Measurements from ENCODE around the gene MS4A4E.

DNA sequence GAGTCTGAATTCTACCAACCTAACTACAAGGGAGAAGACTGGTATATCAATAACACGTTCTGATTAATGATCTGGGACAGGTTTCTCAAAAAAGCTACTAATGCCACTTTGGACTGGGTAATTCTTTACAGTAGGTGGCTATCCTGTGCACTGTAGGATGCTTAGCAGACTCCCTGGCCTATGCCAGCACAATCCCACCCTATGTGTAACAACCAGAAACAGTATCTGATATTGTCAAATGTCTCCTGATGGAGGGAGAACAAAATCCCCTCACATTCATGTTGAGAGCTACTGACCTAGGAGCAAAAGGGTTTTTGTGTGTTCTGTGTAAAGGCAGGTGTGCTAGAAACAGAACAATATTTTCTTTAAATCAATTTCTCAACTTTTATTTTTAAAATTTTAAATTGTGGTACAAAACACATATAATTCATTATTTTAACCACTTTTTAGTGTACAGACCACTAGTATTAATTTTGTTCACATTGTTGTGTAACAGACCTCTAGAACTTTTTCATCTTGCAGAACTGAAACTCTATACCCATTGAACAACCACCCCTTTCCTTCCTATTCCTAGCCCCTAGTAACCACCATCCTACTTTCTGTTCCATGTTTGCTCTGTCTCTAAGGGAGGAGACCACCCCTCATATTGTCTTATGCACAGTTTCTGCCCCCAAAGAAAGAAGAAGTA lies 58.0 kb downstream of the MS4A4E start:
- no peak for TF ChIP-seq RBAK (tag by site-specific recombination; IDR thresholded peaks at IDR 0.05)
- TF ChIP-seq, protein P1, sequence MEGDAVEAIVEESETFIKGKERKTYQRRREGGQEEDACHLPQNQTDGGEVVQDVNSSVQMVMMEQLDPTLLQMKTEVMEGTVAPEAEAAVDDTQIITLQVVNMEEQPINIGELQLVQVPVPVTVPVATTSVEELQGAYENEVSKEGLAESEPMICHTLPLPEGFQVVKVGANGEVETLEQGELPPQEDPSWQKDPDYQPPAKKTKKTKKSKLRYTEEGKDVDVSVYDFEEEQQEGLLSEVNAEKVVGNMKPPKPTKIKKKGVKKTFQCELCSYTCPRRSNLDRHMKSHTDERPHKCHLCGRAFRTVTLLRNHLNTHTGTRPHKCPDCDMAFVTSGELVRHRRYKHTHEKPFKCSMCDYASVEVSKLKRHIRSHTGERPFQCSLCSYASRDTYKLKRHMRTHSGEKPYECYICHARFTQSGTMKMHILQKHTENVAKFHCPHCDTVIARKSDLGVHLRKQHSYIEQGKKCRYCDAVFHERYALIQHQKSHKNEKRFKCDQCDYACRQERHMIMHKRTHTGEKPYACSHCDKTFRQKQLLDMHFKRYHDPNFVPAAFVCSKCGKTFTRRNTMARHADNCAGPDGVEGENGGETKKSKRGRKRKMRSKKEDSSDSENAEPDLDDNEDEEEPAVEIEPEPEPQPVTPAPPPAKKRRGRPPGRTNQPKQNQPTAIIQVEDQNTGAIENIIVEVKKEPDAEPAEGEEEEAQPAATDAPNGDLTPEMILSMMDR (tag by site-specific recombination; IDR thresholded peaks at IDR 0.05): no peak
- TF ChIP-seq, protein P2, sequence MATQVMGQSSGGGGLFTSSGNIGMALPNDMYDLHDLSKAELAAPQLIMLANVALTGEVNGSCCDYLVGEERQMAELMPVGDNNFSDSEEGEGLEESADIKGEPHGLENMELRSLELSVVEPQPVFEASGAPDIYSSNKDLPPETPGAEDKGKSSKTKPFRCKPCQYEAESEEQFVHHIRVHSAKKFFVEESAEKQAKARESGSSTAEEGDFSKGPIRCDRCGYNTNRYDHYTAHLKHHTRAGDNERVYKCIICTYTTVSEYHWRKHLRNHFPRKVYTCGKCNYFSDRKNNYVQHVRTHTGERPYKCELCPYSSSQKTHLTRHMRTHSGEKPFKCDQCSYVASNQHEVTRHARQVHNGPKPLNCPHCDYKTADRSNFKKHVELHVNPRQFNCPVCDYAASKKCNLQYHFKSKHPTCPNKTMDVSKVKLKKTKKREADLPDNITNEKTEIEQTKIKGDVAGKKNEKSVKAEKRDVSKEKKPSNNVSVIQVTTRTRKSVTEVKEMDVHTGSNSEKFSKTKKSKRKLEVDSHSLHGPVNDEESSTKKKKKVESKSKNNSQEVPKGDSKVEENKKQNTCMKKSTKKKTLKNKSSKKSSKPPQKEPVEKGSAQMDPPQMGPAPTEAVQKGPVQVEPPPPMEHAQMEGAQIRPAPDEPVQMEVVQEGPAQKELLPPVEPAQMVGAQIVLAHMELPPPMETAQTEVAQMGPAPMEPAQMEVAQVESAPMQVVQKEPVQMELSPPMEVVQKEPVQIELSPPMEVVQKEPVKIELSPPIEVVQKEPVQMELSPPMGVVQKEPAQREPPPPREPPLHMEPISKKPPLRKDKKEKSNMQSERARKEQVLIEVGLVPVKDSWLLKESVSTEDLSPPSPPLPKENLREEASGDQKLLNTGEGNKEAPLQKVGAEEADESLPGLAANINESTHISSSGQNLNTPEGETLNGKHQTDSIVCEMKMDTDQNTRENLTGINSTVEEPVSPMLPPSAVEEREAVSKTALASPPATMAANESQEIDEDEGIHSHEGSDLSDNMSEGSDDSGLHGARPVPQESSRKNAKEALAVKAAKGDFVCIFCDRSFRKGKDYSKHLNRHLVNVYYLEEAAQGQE (tag by site-specific recombination; IDR thresholded peaks at IDR 0.05): no peak
- no peak for TF ChIP-seq MEIS1 (CRISPR knock-in tag; IDR thresholded peaks at IDR 0.05; ENCODE audit: borderline replicate concordance)

Measured in HEK293 (cell line).